ENCODE results near the gene KLHL6. TPM values are rescaled to one million over a fixed set of nuclear protein-coding genes. Genes with fewer than 3 reads are reported as not detected.

Gene KLHL6
- total RNA-seq, 1 experiment from 2014 or later: 0.03 TPM

GRCh38 chr3:183591881-183592521, 36.5 kb upstream of the KLHL6 start:
- no peaks in the 10 kb centered on the region for H3K36me3 ChIP-seq (ENCODE audit: control insufficient read depth, insufficient read depth, low read length)
- BruUV-seq (replicated peaks): no TSS peak
- intact Hi-C loops (cut with micrococcal nuclease; ENCODE audit: unreplicated experiment): no loop called here
- ChIA-PET CTCF (no interaction called here), POLR2A (no interaction called here)
- no peaks in the 10 kb centered on the region for H3K9me3 ChIP-seq (ENCODE audit: control insufficient read depth, insufficient read depth, low read depth, low read length)
- ATAC-seq: no peak
- no peaks in the 10 kb centered on the region for H3K4me1 ChIP-seq (ENCODE audit: control insufficient read depth, insufficient read depth, low read length)
- TF ChIP-seq CTCF (IDR thresholded peaks at IDR 0.05) (peak; percentile 45; the same call in 1 of the 2 replicates), TCF7L2 (IDR thresholded peaks at IDR 0.05; ENCODE audit: low read depth, low read length) (no peak)
- H3K4me3 ChIP-seq (ENCODE audit: low read depth in 2 of 2, low read length in 2 of 2): no peak overlapping the region
- in situ Hi-C loops (cut with HindIII; ENCODE audit: low pct_unique_long_range_greater_than_20kb, low sequenced_read_pairs): no loop called here
- no peaks in the 10 kb centered on the region for H3K27me3 ChIP-seq (ENCODE audit: control insufficient read depth, insufficient read depth, low read length)
- DNase-seq (ENCODE audit: low read depth, low spot score): no peak
- H3K27ac ChIP-seq (ENCODE audit: low read length): no peak overlapping the region

- no peak for TF ChIP-seq CTCF (IDR thresholded peaks at IDR 0.05)
- TF ChIP-seq POLR2AphosphoS5 (IDR thresholded peaks at IDR 0.05; ENCODE audit: low read depth, low read length): no peak
- TF ChIP-seq SIN3A (IDR thresholded peaks at IDR 0.05; ENCODE audit: borderline replicate concordance, insufficient read depth, low read depth, low read length): no peak
- TF ChIP-seq REST (IDR thresholded peaks at IDR 0.05; ENCODE audit: insufficient read depth in 1 of 2, low read depth in 2 of 2, low read length in 1 of 2): no peak
- no peak for TF ChIP-seq TCF7L2 (IDR thresholded peaks at IDR 0.05; ENCODE audit: low read depth, low read length)
- ATAC-seq (no peak), DNase-seq (ENCODE audit: low read depth, low spot score) (no peak)
- no TSS peak for BruUV-seq (replicated peaks)
- POLR2A ChIA-PET: no interaction called here
- intact Hi-C loops (cut with micrococcal nuclease; ENCODE audit: unreplicated experiment): no loop called here
- no peak overlapping the region for H3K4me3 ChIP-seq (ENCODE audit: low read depth in 2 of 2, low read length in 2 of 2)
- in situ Hi-C loops (cut with HindIII; ENCODE audit: low pct_unique_long_range_greater_than_20kb, low sequenced_read_pairs): no loop called here
- H3K4me1 ChIP-seq (ENCODE audit: control insufficient read depth, insufficient read depth, low read length): no peaks in the 10 kb centered on the region
- H3K9me3 ChIP-seq (ENCODE audit: control insufficient read depth, insufficient read depth, low read depth, low read length): no peaks in the 10 kb centered on the region
- H3K36me3 ChIP-seq (ENCODE audit: control insufficient read depth, insufficient read depth, low read length): no peaks in the 10 kb centered on the region
- H3K27ac ChIP-seq (ENCODE audit: low read length): no peak overlapping the region
- no peaks in the 10 kb centered on the region for H3K27me3 ChIP-seq (ENCODE audit: control insufficient read depth, insufficient read depth, low read length)
- CTCF ChIA-PET: no interaction called here
These were observed 34.9 kb upstream of the KLHL6 start for GRCh38 chr3:183590442-183590841.
